ENCODE data around the gene PATZ1. TPM values are rescaled to one million over a fixed set of nuclear protein-coding genes. Genes with fewer than 3 reads are reported as not detected.

PATZ1 gene
- total and polyA plus RNA-seq, 2 of the 8 experiments (the other 6 are each of a cell fraction or from before 2014, with no cell fraction given), result 62.1 to 70.9 TPM

DNA sequence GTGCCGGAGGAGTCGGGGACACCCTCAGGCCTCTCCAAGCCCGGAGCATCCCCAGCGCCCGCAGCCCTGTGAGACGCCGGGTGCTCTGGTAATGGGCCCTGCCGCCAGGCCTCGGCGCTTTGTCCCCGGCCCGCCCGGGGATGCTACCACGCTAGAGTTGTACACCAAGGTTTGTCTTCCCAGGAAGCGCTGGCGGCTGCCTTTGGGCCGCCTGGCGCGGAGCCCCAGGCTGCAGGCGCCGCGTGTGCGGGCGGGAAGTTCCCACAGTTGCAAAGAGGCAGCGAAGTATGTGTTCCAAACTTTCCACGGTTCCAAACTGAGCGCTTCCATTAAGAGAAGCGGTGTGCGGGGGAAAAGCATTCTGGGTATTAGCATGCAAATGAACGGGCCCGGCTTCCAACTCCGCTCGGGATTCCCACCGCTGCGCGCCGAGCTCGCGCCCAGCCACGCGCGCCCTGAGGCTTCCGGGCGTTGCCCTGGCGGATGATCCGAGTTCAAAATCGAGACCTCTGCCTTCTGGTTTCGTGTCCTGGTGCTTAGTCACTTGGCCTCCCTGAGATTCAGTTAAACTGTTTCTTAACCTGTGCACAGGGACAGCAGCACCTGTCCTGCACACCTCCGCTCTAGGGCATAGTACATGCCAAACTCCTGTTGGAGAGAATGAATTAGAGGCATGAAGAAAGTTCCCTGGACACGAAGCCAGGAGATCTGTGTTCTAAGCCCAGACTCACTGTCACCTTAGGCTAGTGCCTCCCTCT, 1.3 kb upstream of the PATZ1 start:
- H2BK20ac ChIP-seq (ENCODE audit: low read length), result 0 out of 2 replicates have a peak overlapping the region, but pooled peaks have one; percentile 1
- no peak for FAIRE-seq
- WGBS, 2 experiments (ENCODE audit: extremely low coverage in 1 of 2, insufficient coverage in 1 of 2, insufficient read length in 1 of 2, insufficient replicate concordance in 2 of 2, low coverage in 1 of 2, low lambda C conversion rate in 2 of 2, missing lambda C conversion rate in 1 of 2), result 3% methylated on average over 48 of the region's 50 CpGs; no CpG with 5 or more reads in 1 of the 2 experiments
- peaks cover 0 to 2% of the 10 kb centered on the region in 2 experiments for H4K20me1 ChIP-seq (replicated peaks in 1 of 2; ENCODE audit: control insufficient read depth in 1 of 2, insufficient read depth in 2 of 2, low read length in 2 of 2)
- peak in 1 of 2 experiments; percentile 81 for DNase-seq (ENCODE audit: low read depth in 1 of 2, low spot score in 2 of 2)
- H3K56ac ChIP-seq (replicated peaks; ENCODE audit: insufficient read length, low read depth, low read length), result peak overlapping the region; percentile 97
- peak overlapping the region; percentile 66 for H2BK120ac ChIP-seq (replicated peaks; ENCODE audit: low read depth, low read length)
- ChIA-PET CTCF (ENCODE audit: partially characterized antibody) (interaction anchor here (1.2 to 1.3 kb wide), 2 partner anchors 16 to 129 kb away, joined by 3 read pairs; no protein-coding TSS in a partner anchor), POLR2A (ENCODE audit: partially characterized antibody) (interaction anchor here (0.7 to 4.0 kb wide), 34 partner anchors 8 to 378 kb away, joined by 3 to 50 read pairs (median 6); partner anchors contain the start of genes DRG1, LIMK2, PIK3IP1 and TUG1)
- peak overlapping the region; percentile 96 for H4K5ac ChIP-seq (ENCODE audit: insufficient read length, low read depth, low read length)
- H3K4me3 ChIP-seq (ENCODE audit: extremely low read depth in 1 of 4, insufficient read depth in 2 of 4, low read depth in 3 of 4, low read length in 4 of 4), result peak overlapping the region; percentile 73 to 93 (median 84)
- H4K91ac ChIP-seq (replicated peaks; ENCODE audit: insufficient read length, low read length), result peak overlapping the region; percentile 99
- H2BK12ac ChIP-seq (ENCODE audit: low read depth, low read length), result no peak overlapping the region
- H3K27ac ChIP-seq (ENCODE audit: low read depth, low read length), result peak overlapping the region; percentile 93
- H3K4me1 ChIP-seq (replicated peaks in 1 of 4; ENCODE audit: control insufficient read depth in 3 of 4, insufficient read depth in 4 of 4, low read length in 3 of 4), result peaks cover 0 to 25% (median 21%) of the 10 kb centered on the region in 4 experiments; a peak in 6 of 7 replicates
- H2BK5ac ChIP-seq (ENCODE audit: low read depth, low read length), result peak overlapping the region; percentile 90
- 0 out of 2 replicates have a peak overlapping the region, but pooled peaks have one; percentile 4 for H2BK15ac ChIP-seq (ENCODE audit: low read length)
- H2AFZ ChIP-seq (ENCODE audit: low read length), result peak overlapping the region; percentile 36; the same call in 1 of the 2 replicates
- H3K27me3 ChIP-seq (replicated peaks in 1 of 4; ENCODE audit: control insufficient read depth in 3 of 4, extremely low read depth in 1 of 4, insufficient read depth in 3 of 4, low read length in 3 of 4), result no peaks in the 10 kb centered on the region
- H3K23me2 ChIP-seq (ENCODE audit: low read depth, low read length), result peaks cover 32% of the 10 kb centered on the region
- peaks cover 0 to 20% (median 1%) of the 10 kb centered on the region in 4 experiments; a peak in 4 of 8 replicates for H3K36me3 ChIP-seq (ENCODE audit: control insufficient read depth in 2 of 4, insufficient read depth in 4 of 4, low read length in 3 of 4)
- H3K79me2 ChIP-seq (ENCODE audit: control insufficient read depth in 1 of 2, insufficient read depth in 2 of 2, low read length in 2 of 2), result peaks cover 0 to 29% of the 10 kb centered on the region in 2 experiments; a peak in 2 of 4 replicates
- H3K9ac ChIP-seq (replicated peaks in 1 of 4; ENCODE audit: extremely low read depth in 1 of 4, low read depth in 3 of 4, low read length in 3 of 4), result peak overlapping the region; percentile 82 to 97 (median 89)
- peak overlapping the region; percentile 99 for H3K4ac ChIP-seq (replicated peaks; ENCODE audit: insufficient read length, low read depth, low read length)
- H3K9me3 ChIP-seq (ENCODE audit: insufficient read depth in 2 of 2, low read depth in 1 of 2, low read length in 1 of 2), result no peaks in the 10 kb centered on the region
- no peak overlapping the region for H3K23ac ChIP-seq (ENCODE audit: insufficient read length)
- peak overlapping the region; percentile 88 to 98 for H3K4me2 ChIP-seq (ENCODE audit: insufficient read depth in 1 of 2, low read depth in 2 of 2, low read length in 2 of 2)
- H2AK5ac ChIP-seq (ENCODE audit: low read depth, low read length), result peak overlapping the region; percentile 71
- peak overlapping the region; percentile 99 for H3K18ac ChIP-seq (ENCODE audit: extremely low read depth, low read length)
- H3K14ac ChIP-seq (ENCODE audit: insufficient read length), result peak overlapping the region; percentile 48
- peaks cover 9% of the 10 kb centered on the region for H3K79me1 ChIP-seq (ENCODE audit: low read depth, low read length)
- peak overlapping the region; percentile 98 for H4K8ac ChIP-seq (ENCODE audit: extremely low read depth, insufficient read depth, low read length)
- peak; percentile 82 for TF ChIP-seq TAF7 (optimal IDR thresholded peaks at IDR 0.05; ENCODE audit: borderline replicate concordance, low read depth, low read length)
- peak; percentile 65 for TF ChIP-seq KDM4A (IDR thresholded peaks at IDR 0.05; ENCODE audit: low read depth, low read length, severe bottlenecking)
- TF ChIP-seq ASH2L (IDR thresholded peaks at IDR 0.05; ENCODE audit: low read length), result peak; percentile 71
